NT2/D1 (cell line): ENCODE data around the gene KIDINS220.

ENCODE experiments used
- SUZ12 ChIP-seq: IDR thresholded peaks from 2 replicates; pipeline ENCODE4 v1.6.1; 2011; ENCODE audit not compliant: insufficient read length, insufficient read depth; ENCODE audit errors: extremely low read depth
- YY1 ChIP-seq: IDR thresholded peaks from 2 replicates; pipeline ENCODE4 v1.6.1; 2011; ENCODE audit not compliant: insufficient read length, insufficient read depth
- ZNF274 ChIP-seq: IDR thresholded peaks from 2 replicates; pipeline ENCODE4 v1.6.1; 2011; ENCODE audit warnings: mild to moderate bottlenecking, low read depth, low read length

DNA sequence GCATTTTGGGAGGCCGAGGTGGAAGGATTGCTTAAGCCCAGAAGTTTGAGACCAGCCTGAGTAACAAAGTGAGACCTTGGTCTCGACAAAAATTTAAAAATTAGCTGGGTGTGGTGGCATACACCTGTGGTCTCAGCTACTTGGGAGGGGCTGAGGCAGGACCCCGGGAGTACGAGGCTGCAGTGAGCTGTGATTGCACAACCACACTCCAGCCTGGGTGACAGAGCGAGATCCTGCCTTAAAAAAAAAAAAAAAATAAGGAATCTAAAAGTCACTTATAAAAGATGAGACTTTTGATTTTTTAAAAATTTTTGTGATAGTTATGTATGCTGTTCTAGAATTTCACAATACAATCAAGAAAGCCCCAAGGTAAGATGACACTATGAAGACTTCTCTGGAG lies 122.4 kb downstream of the KIDINS220 start:
- TF ChIP-seq SUZ12 (no peak), YY1 (no peak), ZNF274 (no peak)
